Glutamatergic neuron (in vitro differentiated cells): ENCODE measurements around the gene TGFBI. TPM values are rescaled to one million over a fixed set of nuclear protein-coding genes. Genes with fewer than 3 reads are reported as not detected.

Source experiments
- DNase-seq: peaks from one replicate; pipeline ENCODE4 v3.0.0; 2022
- H3K27ac Mint-ChIP-seq: one replicate; pipeline ENCODE4 v1.8.0; 2020; ENCODE audit warnings: mild to moderate bottlenecking, mixed read lengths, inconsistent platforms; ENCODE audit not compliant: unreplicated experiment
- H3K27me3 Mint-ChIP-seq: one replicate; pipeline ENCODE4 v1.8.0; 2020; ENCODE audit warnings: mild to moderate bottlenecking, moderate library complexity, mixed read lengths, inconsistent platforms; ENCODE audit not compliant: unreplicated experiment
- H3K36me3 Mint-ChIP-seq: one replicate; pipeline ENCODE4 v1.8.0; 2020; ENCODE audit warnings: mild to moderate bottlenecking, mixed read lengths, inconsistent platforms; ENCODE audit not compliant: unreplicated experiment
- H3K4me1 Mint-ChIP-seq: one replicate; pipeline ENCODE4 v1.8.0; 2020; ENCODE audit warnings: mild to moderate bottlenecking, low read depth, mixed read lengths, inconsistent platforms; ENCODE audit not compliant: unreplicated experiment
- H3K4me3 Mint-ChIP-seq: one replicate; pipeline ENCODE4 v1.8.0; 2020; ENCODE audit warnings: mild to moderate bottlenecking, mixed read lengths, inconsistent platforms; ENCODE audit not compliant: unreplicated experiment
- H3K9me3 Mint-ChIP-seq: one replicate; pipeline ENCODE4 v1.8.0; 2020; ENCODE audit warnings: mild to moderate bottlenecking, moderate library complexity, mixed read lengths, inconsistent platforms; ENCODE audit not compliant: unreplicated experiment
- CTCF ChIP-seq: fragments of 200-600 bp; sonication (generic); IDR thresholded peaks from one replicate; pipeline ENCODE4 v1.5.0; 2021; ENCODE audit not compliant: partially characterized antibody, unreplicated experiment
- total RNA-seq: library from RNA; stranded (reverse); fragmentation: NEBNext Ultra II Directional; extraction: Animal tissue kit (Norgen Biotek cat#: 25700); gene quantifications from one replicate; pipeline ENCODE4 v1.2.1, GENCODE V29; 2021; ENCODE audit not compliant: unreplicated experiment

Gene TGFBI
- total RNA-seq, 1 donor from 2014 or later = 2.3 TPM

DNA sequence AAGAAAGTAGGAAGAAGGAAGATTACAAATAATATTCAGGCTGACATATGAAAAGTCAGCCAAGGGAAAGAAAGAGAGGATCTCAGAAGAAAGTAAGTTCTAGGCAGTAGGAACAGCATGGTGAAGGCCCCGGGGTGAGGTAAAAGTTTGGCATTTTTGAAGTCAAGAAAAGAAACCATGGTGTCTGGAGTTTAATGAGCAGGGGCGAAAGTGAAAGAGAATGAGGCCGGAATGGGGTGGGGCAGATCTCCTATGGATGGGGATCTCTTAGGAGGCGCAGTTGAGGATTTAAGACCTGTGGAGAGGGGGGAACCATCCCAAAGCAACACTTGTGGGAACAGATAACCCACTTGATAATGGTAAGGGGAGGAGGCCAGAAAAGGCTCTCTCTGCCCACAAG, 61.5 kb downstream of the TGFBI start:
- TF ChIP-seq CTCF = no peak
- Mint-ChIP-seq H3K4me1 (no peaks in the 10 kb centered on the region), H3K4me3 (no peak overlapping the region), H3K36me3 (no peaks in the 10 kb centered on the region), H3K27ac (no peak overlapping the region), H3K27me3 (no peaks in the 10 kb centered on the region), H3K9me3 (no peaks in the 10 kb centered on the region)
- no peak for DNase-seq

- no peaks in the 10 kb centered on the region for H3K27me3 Mint-ChIP-seq
- no peak for TF ChIP-seq CTCF
- no peaks in the 10 kb centered on the region for H3K36me3 Mint-ChIP-seq
- no peak for DNase-seq
- no peaks in the 10 kb centered on the region for H3K4me1 Mint-ChIP-seq
- H3K9me3 Mint-ChIP-seq = no peaks in the 10 kb centered on the region
- no peak overlapping the region for H3K27ac Mint-ChIP-seq
- H3K4me3 Mint-ChIP-seq = no peak overlapping the region
Observed at GRCh38 chr5:136094189-136094912, 65.6 kb downstream of the TGFBI start.

DNA sequence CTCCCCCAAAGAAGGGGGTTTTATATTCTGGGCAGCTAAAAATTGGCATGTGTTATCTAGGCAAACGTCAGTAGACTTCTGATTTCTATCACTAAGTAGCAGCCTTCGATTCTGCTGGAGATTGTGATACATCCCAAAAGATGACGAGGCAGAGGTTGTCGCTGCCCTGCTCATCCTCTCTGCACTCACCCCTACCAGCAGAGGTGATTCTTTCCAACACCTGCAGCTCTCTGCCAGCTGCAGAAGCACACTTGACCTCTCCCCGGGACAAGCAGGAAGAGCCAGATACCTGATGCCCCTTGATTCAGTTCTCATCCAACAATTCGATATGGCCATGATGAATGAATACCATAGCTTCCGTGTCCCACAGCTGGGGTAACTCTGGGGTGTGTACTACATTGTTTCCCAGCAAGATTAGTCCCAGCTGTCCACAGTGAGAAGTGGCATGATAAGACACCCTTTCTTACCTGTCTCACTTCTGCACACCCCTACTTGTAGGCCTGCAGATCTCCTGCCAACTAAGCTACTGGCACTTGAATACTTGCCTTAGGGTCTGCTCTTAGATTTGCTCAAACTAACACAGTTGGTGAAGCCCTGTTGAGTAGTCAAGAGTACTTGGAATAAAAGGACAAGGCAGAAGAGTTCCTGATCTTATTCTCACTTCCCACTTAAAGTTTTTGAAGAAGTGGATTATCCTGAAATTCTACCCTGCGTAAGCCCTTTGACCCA, 66.3 kb downstream of the TGFBI start:
- Mint-ChIP-seq H3K9me3 (no peaks in the 10 kb centered on the region), H3K27ac (no peak overlapping the region), H3K4me3 (no peak overlapping the region), H3K27me3 (no peaks in the 10 kb centered on the region), H3K36me3 (no peaks in the 10 kb centered on the region), H3K4me1 (no peaks in the 10 kb centered on the region)
- no peak for TF ChIP-seq CTCF
- no peak for DNase-seq

DNA sequence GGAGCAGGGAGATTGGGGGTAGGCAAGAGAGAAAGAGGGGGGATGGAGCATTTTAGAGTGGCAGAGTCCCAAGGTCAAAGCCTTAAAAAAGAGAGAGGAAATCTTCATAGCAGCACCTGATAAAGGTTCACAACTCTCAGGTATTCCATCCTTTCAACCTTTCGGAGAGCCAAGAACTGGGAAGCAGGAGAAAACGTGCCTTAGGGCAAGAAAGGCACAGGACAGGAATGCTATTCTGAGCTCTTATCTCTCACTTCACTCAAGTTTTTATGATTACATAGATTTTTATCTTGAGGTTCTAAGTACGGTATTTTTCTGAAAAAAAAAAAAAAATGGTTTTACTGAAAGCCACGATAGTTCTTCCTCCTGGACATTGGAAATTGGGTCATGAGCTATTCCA, 69.4 kb downstream of the TGFBI start:
- Mint-ChIP-seq H3K9me3 (no peaks in the 10 kb centered on the region), H3K4me1 (no peaks in the 10 kb centered on the region), H3K27me3 (no peaks in the 10 kb centered on the region), H3K36me3 (no peaks in the 10 kb centered on the region), H3K4me3 (no peak overlapping the region), H3K27ac (no peak overlapping the region)
- TF ChIP-seq CTCF = no peak
- no peak for DNase-seq

- H3K27ac Mint-ChIP-seq = no peak overlapping the region
- H3K4me3 Mint-ChIP-seq = no peak overlapping the region
- no peaks in the 10 kb centered on the region for H3K9me3 Mint-ChIP-seq
- no peaks in the 10 kb centered on the region for H3K4me1 Mint-ChIP-seq
- DNase-seq = no peak
- H3K27me3 Mint-ChIP-seq = no peaks in the 10 kb centered on the region
- no peak for TF ChIP-seq CTCF
- no peaks in the 10 kb centered on the region for H3K36me3 Mint-ChIP-seq
Observed at GRCh38 chr5:136099870-136100269, 71.1 kb downstream of the TGFBI start.
